Measurements from ENCODE around the gene MRM2. TPM values are rescaled to one million over a fixed set of nuclear protein-coding genes. Genes with fewer than 3 reads are reported as not detected.

Gene MRM2
- total RNA-seq, 1 experiment from 2014 or later: 32.1 TPM

DNA sequence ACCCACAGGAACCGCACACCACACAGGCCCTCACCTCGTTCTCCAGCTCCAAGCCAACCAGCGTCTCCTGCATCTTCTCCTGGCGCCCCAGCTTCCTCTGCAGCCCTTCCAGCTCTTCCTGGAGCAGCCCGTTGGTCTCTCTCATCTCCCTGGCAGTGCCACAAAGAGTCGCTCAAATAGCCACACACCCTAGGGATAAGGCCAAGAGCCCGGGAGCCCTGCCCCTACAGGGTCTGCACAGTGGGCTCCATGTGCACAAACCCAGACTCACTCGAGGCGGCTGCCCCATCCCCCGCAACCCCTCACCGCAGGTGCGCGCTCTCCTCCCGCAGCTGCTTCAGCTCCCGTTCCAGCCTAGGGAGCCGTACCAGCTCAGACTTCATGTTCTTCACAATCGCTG lies 26.2 kb downstream of the MRM2 start:
- Mint-ChIP-seq H3K9me3 (ENCODE audit: unreplicated experiment) (no peaks in the 10 kb centered on the region), H3K36me3 (ENCODE audit: insufficient read depth, unreplicated experiment) (peaks cover 53% of the 10 kb centered on the region), H3K27ac (ENCODE audit: low read depth, unreplicated experiment) (no peak overlapping the region), H3K4me3 (ENCODE audit: unreplicated experiment) (no peak overlapping the region), H3K4me1 (ENCODE audit: insufficient read depth, unreplicated experiment) (peaks cover 6% of the 10 kb centered on the region), H3K27me3 (ENCODE audit: insufficient read depth, unreplicated experiment) (no peaks in the 10 kb centered on the region)
- TF ChIP-seq, protein P1, sequence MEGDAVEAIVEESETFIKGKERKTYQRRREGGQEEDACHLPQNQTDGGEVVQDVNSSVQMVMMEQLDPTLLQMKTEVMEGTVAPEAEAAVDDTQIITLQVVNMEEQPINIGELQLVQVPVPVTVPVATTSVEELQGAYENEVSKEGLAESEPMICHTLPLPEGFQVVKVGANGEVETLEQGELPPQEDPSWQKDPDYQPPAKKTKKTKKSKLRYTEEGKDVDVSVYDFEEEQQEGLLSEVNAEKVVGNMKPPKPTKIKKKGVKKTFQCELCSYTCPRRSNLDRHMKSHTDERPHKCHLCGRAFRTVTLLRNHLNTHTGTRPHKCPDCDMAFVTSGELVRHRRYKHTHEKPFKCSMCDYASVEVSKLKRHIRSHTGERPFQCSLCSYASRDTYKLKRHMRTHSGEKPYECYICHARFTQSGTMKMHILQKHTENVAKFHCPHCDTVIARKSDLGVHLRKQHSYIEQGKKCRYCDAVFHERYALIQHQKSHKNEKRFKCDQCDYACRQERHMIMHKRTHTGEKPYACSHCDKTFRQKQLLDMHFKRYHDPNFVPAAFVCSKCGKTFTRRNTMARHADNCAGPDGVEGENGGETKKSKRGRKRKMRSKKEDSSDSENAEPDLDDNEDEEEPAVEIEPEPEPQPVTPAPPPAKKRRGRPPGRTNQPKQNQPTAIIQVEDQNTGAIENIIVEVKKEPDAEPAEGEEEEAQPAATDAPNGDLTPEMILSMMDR (IDR thresholded peaks at IDR 0.05; ENCODE audit: unreplicated experiment): no peak
- BruUV-seq (replicated peaks): no TSS peak
- CTCF ChIA-PET: no interaction called here
- POLR2A ChIA-PET: no interaction called here
- intact Hi-C loops (cut with micrococcal nuclease): no loop called here
- DNase-seq (ENCODE audit: unreplicated experiment): no peak

DNA sequence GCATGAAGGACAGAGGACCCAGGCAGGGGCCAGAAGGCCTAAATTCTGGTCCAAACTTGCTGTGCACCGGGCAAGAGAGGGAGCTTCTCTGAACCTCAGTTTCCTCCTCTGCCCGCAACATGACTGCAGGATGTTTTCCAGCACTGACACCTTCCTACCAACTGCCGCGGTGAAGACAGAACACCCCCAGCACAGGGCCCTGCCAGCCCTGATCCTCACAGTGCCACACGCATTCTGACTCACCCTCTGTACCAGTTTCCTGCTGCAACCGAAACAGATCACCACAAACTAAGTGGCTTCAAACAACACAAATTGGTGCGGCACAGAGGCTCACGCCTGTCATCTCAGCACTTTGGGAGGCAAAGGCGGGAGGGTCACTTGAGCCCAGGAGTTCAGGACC lies 27.4 kb downstream of the MRM2 start:
- Mint-ChIP-seq H3K36me3 (ENCODE audit: insufficient read depth, unreplicated experiment) (peaks cover 58% of the 10 kb centered on the region), H3K27me3 (ENCODE audit: insufficient read depth, unreplicated experiment) (no peaks in the 10 kb centered on the region), H3K9me3 (ENCODE audit: unreplicated experiment) (no peaks in the 10 kb centered on the region), H3K27ac (ENCODE audit: low read depth, unreplicated experiment) (no peak overlapping the region), H3K4me3 (ENCODE audit: unreplicated experiment) (no peak overlapping the region), H3K4me1 (ENCODE audit: insufficient read depth, unreplicated experiment) (peaks cover 6% of the 10 kb centered on the region)
- TF ChIP-seq, protein P1 (IDR thresholded peaks at IDR 0.05; ENCODE audit: unreplicated experiment): no peak
- intact Hi-C loops (cut with micrococcal nuclease): no loop called here
- ChIA-PET POLR2A (interaction anchor here (0.6 to 1.4 kb wide), 2 partner anchors 11 to 13 kb away, joined by 3 read pairs; no protein-coding TSS in a partner anchor), CTCF (interaction anchor here (0.6 to 0.7 kb wide), 2 partner anchors 26 to 65 kb away, joined by 3 to 4 read pairs; no protein-coding TSS in a partner anchor)
- no TSS peak for BruUV-seq (replicated peaks)
- DNase-seq (ENCODE audit: unreplicated experiment): no peak

DNA sequence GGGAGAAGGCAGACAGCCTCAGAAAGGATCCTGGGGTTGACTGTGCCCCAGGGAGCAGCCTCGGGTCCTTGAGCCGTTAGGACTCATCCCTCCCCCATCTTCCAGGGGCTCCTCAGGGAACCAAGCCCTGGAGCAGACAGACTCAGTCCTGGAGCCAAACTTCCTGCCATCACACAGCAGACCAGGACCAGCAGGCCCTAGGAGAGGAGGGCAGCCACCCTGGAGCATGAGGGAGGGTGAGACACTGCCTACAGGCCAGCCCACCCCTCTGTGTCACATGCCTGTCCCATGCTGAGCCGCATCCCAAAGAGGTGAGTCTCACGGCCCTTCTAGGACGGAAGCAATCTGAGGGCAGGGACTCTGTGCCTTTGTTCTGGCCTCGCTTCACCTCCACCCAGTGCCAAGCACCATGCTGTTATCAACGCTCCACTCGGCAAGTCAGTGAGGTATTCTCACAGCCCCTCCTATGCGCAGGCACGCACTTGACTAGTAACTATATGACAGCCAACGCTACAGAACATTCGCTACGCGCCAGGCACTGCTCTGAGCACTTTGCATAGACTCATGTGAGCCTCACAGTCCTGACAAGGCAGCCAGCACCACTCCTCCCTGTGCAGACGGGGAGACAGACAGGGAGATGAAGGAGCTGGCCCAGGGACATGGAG lies 28.3 kb downstream of the MRM2 start:
- no peaks in the 10 kb centered on the region for H3K9me3 Mint-ChIP-seq (ENCODE audit: unreplicated experiment)
- peaks cover 6% of the 10 kb centered on the region for H3K4me1 Mint-ChIP-seq (ENCODE audit: insufficient read depth, unreplicated experiment)
- ChIA-PET POLR2A (interaction anchor here (0.5 to 1.4 kb wide), 2 partner anchors 12 to 702 kb away, joined by 3 read pairs; no protein-coding TSS in a partner anchor), CTCF (interaction anchor here (0.6 kb wide), 1 partner anchor 11 kb away, joined by 3 read pairs; no protein-coding TSS in a partner anchor)
- no peak overlapping the region for H3K27ac Mint-ChIP-seq (ENCODE audit: low read depth, unreplicated experiment)
- no peak overlapping the region for H3K4me3 Mint-ChIP-seq (ENCODE audit: unreplicated experiment)
- peaks cover 49% of the 10 kb centered on the region for H3K36me3 Mint-ChIP-seq (ENCODE audit: insufficient read depth, unreplicated experiment)
- TF ChIP-seq, protein P1 (IDR thresholded peaks at IDR 0.05; ENCODE audit: unreplicated experiment): no peak
- intact Hi-C loops (cut with micrococcal nuclease): no loop called here
- no peak for DNase-seq (ENCODE audit: unreplicated experiment)
- no peaks in the 10 kb centered on the region for H3K27me3 Mint-ChIP-seq (ENCODE audit: insufficient read depth, unreplicated experiment)
- no TSS peak for BruUV-seq (replicated peaks)

DNA sequence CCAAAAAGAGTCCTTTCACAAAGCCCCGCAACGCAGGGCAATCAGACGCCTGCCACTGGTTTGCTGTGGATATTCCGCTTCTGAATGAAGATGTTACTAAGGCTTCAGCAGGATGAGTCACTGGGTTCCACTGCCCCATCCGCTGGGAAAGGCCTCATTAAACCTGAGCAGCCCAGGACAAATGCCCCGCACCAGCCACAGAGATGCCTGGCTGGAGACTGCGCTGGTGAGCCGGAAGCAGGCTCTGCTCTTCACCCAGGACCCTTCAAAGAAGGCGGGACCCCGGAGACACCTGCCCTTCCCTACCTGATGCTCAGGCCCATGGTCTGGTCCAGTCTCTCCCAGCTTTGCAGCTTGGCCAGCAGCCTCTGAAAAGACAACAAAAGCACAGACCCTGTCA lies 29.1 kb downstream of the MRM2 start:
- no peak for DNase-seq (ENCODE audit: unreplicated experiment)
- TF ChIP-seq, protein P1 (IDR thresholded peaks at IDR 0.05; ENCODE audit: unreplicated experiment): no peak
- BruUV-seq (replicated peaks): no TSS peak
- Mint-ChIP-seq H3K4me3 (ENCODE audit: unreplicated experiment) (no peak overlapping the region), H3K9me3 (ENCODE audit: unreplicated experiment) (no peaks in the 10 kb centered on the region), H3K4me1 (ENCODE audit: insufficient read depth, unreplicated experiment) (peaks cover 6% of the 10 kb centered on the region), H3K27me3 (ENCODE audit: insufficient read depth, unreplicated experiment) (no peaks in the 10 kb centered on the region), H3K27ac (ENCODE audit: low read depth, unreplicated experiment) (no peak overlapping the region), H3K36me3 (ENCODE audit: insufficient read depth, unreplicated experiment) (peaks cover 47% of the 10 kb centered on the region)
- ChIA-PET CTCF (interaction anchor here (0.6 kb wide), 1 partner anchor 11 kb away, joined by 3 read pairs; no protein-coding TSS in a partner anchor), POLR2A (interaction anchor here (0.5 to 0.6 kb wide), 2 partner anchors 701 to 1938 kb away, joined by 3 read pairs; no protein-coding TSS in a partner anchor)
- intact Hi-C loops (cut with micrococcal nuclease): no loop called here

Data from MCF 10A (cell line).